GM19372 (cell line): ENCODE results near the gene TMEM175.

ENCODE experiments used
- ATAC-seq: cut with Tn5 transposase; IDR thresholded peaks from one replicate; pipeline ENCODE4 v1.9.1; 2021; ENCODE audit warnings: mild to moderate bottlenecking, low read depth, moderate library complexity; ENCODE audit not compliant: unreplicated experiment

TMEM175 gene

DNA sequence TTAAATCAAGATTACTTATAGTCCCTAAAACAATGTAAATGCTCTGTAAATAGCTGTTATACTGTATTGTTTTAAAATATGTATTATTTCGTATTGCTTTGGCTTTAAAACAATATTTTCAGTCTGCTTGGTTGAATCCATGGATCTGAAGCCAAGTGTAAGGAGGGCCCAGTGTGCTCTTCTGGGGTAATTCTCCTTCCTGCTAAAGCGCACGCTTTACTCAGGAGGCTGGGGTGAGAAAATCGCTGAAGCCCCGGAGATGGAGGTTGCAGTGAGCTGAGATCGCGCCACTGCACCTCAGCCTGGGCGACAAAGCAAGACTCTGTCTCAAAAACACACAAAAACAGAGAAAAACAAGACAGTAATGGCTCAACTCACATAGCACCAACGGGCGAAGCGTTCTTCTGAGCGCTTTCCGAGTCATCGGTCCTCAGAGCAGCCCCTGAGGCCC is 54.2 kb downstream of the TMEM175 start:
- ATAC-seq = peak; percentile 10

GRCh38 chr4:986879-987623 is 54.8 kb downstream of the TMEM175 start, which contains the start of gene IDUA:
Gene IDUA (plus strand): TSS chr4:987044. CDS start chr4:987085, 41 bp downstream.
- peak; percentile 90 for ATAC-seq

DNA sequence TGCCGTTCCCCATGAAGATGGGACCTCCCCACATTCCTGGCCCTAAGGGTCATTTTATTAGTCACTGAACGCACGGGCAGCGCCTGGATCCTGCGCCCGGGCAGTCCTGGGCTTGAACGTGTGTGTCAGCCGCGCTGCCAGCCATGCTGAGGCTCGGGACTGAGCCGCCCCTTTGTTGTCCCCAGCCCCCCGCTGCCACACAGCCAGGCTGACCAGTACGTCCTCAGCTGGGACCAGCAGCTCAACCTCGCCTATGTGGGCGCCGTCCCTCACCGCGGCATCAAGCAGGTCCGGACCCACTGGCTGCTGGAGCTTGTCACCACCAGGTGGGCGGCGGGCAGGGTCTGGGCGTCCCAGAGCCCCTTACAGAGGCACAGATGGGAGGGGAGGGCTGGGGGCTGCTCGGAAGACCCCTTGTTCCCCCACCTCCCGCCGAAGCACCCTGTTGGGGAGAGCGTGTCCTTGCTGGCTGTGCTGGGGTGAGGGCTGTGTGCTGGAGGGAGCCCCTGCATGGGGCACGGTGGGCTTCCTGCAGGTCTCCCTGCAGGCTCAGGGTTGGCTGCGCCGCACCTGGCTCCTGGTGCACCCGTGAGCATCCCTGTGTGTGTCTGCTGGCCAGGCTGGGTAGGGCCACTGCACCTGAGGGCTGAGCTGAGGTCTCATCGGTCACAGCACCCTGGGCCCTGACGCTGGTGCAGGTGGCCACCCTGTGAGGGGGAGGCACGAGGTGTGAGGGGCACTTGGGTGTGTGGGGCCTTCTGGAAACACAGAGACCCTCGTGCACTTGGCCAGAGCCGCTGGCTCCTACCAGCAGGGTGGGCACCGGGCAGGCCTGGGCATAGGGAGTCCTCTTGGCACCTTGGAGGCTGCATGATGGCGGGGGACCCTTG is 55.6 kb downstream of the TMEM175 start:
- no peak for ATAC-seq

DNA sequence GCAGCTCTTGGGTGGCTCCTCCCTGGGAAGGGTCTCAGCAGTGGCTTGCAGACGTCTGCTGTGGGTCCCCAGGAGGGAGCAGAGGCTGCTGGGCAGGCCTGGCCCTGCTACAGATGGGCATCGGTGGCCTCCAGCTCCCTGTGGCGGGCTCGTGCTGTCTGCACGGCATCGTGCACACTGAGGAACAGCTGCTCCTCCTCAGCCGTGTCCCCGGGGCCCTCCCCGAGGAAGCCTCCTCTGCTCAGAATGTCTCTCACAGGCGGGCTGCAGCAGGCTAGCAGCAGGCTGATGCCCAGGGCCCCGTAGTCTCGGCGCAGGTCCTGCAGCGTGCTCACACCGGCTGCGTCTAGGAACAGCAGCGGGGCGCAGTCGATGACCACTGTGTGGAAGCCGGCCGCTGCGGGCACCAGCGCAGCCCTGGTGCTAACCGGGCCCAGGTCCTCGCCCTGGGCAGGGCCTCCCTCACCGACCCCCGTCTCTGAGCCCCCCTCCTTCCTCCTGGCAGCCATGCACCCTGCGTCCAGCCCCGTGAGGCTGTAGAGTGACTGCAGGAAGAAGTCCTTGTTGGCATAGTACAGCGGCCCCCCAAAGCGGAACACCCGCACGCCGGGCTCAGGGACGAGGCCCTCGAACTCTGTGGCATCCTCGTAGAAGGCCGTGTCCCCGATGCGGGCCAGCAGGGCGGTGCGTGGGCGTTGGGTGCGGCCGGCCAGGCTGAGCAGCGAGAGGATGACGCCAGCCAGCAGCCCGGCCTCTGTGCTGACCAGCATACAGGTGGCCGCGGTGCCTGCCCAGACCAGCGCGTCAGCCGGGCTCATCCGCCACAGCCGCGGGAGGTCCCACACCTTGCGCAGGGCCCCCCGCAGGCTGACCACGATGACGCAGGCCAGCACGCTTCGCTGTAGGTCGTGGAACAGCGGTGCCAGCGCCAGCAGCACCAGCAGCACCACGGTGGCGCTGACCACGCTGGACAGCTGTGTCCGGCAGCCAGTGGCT is 56.8 kb downstream of the TMEM175 start:
- no peak for ATAC-seq

DNA sequence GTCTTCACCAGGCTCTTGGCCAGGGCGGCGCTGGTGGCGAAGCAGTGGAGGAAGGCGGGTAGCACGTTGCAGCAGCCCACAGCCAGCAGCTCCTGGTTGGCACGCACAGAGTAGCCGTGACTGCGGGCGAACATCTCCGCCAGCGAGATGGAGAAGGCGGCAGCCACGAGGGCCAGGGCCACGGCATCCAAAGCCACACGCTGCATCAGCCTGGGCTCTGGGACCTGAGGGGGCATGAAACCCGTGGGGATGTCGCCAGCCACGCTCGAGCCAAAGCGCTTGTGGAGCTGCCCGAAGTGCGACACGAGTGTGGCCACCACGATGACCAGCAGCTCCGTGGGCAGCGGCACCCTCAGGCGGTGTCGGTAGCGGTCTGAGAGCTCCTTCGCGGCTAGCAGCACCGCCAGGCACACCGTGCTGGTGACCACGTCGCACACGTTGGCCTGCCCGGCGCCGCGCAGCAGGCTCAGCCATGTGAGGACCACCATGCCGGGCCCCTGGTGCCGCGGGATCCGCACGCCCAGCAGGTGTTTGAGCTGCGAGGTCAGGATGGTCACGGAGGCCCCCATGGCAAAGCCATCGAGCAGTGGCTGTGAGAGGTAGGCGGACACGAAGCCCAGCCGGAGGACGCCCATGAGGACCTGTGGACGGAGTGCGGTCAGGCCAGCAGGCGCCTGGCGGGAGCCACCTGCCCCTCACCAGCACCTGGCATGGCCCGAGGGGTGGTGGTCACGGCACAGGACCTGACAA is 57.6 kb downstream of the TMEM175 start:
- no peak for ATAC-seq

GRCh38 chr4:990746-991367 is 58.6 kb downstream of the TMEM175 start:
- no peak for ATAC-seq

DNA sequence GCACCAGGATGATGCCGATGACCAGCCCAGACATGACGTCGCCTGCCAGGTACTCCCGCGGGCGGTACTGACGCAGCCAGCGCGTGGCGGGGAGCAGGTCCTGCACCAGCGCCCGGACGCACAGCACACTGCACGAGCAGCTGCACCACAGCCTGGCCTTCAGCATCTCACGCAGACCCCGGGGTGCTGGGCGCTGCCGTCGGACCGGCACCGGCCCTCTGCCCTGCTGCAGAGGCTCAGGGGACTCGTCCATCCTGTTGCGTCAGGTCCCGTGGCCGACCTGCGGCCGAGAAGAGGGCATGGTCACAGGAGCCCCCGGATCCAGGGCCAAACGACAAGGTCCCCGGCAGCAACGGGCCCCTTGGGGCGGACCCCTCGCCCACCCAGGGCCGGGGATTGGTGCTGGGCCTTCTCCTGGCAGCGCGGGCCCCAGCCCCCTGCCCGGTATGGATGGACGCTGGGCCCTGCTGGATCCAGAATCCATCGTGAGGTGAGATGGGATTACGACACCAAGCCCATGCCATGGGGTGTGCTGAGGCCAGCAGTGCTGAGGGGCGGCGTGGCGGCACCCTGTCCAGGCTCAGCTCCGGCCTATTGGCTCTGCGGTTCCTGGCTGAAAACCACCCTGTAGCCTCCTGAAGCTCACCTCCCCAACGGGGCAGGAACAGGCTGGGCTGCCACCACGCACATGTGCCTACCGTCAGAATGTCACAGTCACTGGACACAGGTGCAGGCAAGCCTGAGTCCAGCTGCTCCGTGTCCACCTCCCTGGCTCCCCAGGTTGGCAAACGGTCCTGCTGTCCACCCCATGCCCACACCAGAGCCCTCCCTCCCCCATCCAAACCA is 59.4 kb downstream of the TMEM175 start:
- no peak for ATAC-seq

- peak; percentile 63 for ATAC-seq
These were observed 60.2 kb downstream of the TMEM175 start for GRCh38 chr4:992297-993110.

- no peak for ATAC-seq
These were observed 61.1 kb downstream of the TMEM175 start, which contains the start of gene SLC26A1 for GRCh38 chr4:993111-994029. Gene SLC26A1 (minus strand): TSS chr4:993404. CDS start chr4:991703, 1,701 bp downstream.

DNA sequence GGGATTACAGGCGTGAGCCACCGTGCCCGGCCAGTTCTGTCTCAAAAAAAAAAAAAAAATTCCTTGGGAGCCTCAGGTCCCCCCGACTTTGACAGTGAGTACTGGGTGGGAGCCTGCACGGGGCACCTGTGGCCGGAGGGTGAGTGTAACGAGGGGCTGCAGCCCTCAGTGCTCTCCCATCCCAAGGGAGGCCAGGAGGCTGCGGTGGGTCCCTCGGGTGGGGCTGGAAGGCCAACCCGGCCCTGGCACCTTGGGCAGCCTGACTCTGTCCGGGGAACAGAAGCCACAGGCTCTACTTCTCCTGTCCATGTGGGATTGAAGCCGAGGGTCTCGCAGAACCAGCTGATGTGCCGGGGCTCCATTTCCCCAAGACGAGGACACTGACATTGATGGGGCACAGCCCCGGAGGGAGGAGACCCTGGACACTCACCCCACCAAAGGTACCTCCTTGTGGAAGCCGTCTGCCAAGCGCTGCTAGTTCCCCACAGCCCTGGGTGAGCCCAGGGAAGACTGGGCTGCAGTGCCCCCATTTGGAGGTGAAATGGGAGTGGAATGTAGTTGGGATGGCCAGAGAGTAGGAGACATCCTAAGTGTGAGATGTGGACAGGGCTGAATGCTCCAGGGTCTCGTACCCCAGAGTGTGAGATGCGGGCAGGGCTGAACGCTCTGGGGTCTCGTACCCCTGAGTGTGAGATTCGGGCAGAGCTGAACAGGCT is 63.2 kb downstream of the TMEM175 start:
- no peak for ATAC-seq

- ATAC-seq = no peak
These were observed 64.1 kb downstream of the TMEM175 start for GRCh38 chr4:996030-996996.

DNA sequence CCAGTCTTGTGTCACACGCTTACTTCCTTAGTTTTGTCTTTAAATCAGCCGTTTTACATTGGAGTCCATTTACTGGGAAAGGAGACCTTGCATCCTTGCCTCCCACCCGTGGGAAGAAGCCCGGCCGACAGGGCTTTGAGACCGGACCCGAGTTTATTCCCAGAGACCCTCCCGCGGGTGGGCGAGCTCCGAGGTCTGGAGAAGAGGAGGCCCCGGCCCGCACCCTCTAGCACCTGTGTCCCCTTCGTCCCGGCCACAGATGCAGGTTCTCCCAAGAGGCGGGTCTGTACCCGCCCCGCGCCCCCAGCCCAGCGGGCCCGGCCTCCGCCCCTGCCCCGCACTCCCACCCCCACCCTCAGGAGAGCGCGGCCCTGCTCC is 64.7 kb downstream of the TMEM175 start:
- ATAC-seq = no peak

DNA sequence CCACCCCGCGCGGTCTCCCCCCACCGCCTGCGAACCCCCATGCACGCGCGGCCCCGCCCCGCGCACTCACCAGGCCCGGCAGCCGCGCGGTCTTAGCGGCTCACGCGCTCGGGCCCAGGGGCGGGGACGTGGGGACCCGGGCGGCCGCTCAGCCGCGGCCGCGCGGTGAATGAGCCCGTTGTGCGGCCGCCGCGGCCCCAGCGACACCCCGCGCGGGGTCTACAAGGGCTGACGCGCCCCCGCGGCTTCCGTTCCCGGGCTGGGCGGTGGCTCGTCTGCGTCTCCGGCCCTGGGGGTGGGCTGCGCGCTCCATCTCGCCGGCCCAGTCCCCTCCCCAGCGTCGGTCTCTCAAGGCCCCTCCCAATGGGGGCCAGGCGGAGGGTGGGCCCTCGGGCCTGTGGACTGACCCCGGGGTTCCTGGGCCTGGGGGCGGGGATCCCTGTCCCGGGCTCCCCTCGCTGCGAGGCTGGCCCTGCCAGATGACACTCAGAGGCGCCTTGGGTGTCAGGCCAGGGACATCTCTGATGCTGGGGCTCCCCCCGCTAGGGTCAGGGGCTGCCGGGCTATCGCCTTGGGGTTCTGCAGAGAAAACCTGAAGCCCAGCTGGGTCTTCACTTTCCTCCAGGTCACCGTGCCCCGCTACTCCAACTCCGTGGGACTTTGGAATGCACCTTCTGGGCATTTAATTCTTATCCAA is 65.3 kb downstream of the TMEM175 start:
- ATAC-seq = no peak

DNA sequence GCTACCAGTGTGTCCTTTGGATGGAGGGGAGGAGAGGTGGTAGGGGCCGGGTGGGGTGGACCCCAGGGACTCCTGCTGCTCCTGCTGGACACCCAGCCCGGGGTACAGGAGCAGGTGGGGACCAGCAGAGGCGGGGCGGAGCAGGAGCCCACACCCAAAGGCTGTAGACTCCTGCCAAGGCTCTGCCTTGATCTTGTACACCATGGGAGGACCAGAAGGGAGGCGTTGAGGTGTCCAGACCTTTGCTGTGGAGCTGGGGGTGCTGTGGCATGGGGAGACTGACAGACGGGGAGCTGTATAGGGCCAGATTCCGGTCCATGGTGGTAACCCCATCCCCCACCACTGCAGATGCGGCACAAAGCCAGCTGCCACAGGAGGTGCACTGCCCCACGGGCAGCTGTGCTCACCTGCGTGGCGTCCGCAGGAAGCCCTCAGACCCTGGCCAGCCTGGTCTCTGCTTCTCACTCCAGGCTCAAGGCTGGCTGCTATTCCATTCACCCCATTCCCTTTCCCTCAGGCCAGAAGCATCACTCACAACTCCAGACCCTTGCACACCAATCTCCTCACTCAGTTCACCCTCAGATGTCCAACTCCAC is 65.9 kb downstream of the TMEM175 start:
- ATAC-seq = no peak
